HEK293 (cell line): Measurements from ENCODE around the gene ABR.

Source experiments
- TCF7L2 ChIP-seq: IDR thresholded peaks from 2 replicates; pipeline ENCODE4 v1.6.1; 2011; ENCODE audit warnings: low read depth, mild to moderate bottlenecking, inconsistent platforms, low read length, moderate library complexity, borderline replicate concordance
- ZEB2 ChIP-seq: fragments of 450-650 bp; formaldehyde crosslinking; IDR thresholded peaks from 2 replicates; pipeline ENCODE4 v1.5.1; 2016; ENCODE audit warnings: missing biosample characterization, missing genetic modification characterization
- ZNF10 ChIP-seq: fragments of 450-650 bp; formaldehyde crosslinking; IDR thresholded peaks from 2 replicates; pipeline ENCODE4 v1.5.1; 2017; ENCODE audit warnings: missing biosample characterization, missing genetic modification characterization
- ZNF121 ChIP-seq: fragments of 450-650 bp; formaldehyde crosslinking; IDR thresholded peaks from 2 replicates; pipeline ENCODE4 v1.5.1; 2016; ENCODE audit warnings: missing biosample characterization, missing genetic modification characterization
- ZNF223 ChIP-seq: fragments of 450-650 bp; formaldehyde crosslinking; IDR thresholded peaks from 2 replicates; pipeline ENCODE4 v1.5.1; 2016; ENCODE audit warnings: missing biosample characterization, missing genetic modification characterization
- ZNF24 ChIP-seq: fragments of 450-650 bp; formaldehyde crosslinking; IDR thresholded peaks from 2 replicates; pipeline ENCODE4 v1.5.1; 2016; ENCODE audit warnings: missing biosample characterization, missing genetic modification characterization
- ZNF37A ChIP-seq: fragments of 450-650 bp; IDR thresholded peaks from 2 replicates; pipeline ENCODE4 v1.5.1; 2018; ENCODE audit warnings: missing biosample characterization, missing genetic modification characterization
- ZNF560 ChIP-seq: fragments of 450-650 bp; formaldehyde crosslinking; IDR thresholded peaks from 2 replicates; pipeline ENCODE4 v1.5.1; 2017; ENCODE audit warnings: missing biosample characterization, missing genetic modification characterization, borderline replicate concordance
- ZNF707 ChIP-seq: fragments of 450-650 bp; formaldehyde crosslinking; IDR thresholded peaks from 2 replicates; pipeline ENCODE4 v1.5.1; 2016; ENCODE audit warnings: missing biosample characterization, missing genetic modification characterization
- ZNF777 ChIP-seq: fragments of 450-650 bp; formaldehyde crosslinking; IDR thresholded peaks from 2 replicates; pipeline ENCODE4 v1.5.1; 2017; ENCODE audit warnings: missing biosample characterization, missing genetic modification characterization, borderline replicate concordance
- TF ChIP-seq, protein P1 (sequence below): fragments of 450-650 bp; formaldehyde crosslinking; IDR thresholded peaks from 2 replicates; pipeline ENCODE4 v1.5.1; 2016; ENCODE audit warnings: missing biosample characterization, missing genetic modification characterization

DNA sequence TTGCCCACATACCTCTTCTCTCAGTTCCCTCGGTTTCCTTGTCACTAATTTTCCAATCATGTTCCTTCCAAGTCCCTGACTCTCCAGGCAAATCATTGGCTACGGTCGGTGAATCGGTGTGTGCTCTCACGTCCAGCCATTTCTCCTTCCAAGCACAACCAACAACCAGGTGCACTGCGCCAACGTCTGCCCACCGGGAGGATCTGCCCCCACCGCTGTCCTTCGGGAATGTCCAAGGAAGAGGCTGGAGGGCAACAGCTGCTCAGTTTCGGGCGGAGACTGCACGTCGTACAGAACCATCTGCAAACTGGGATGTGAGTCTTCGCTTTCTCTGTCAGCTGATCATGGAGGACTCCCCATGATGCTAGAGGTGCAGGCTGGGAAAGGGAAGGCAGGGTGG is 191.8 kb downstream of the ABR start:
- TF ChIP-seq ZNF10 (tag by site-specific recombination) (no peak), ZNF121 (tag by site-specific recombination) (no peak), ZNF777 (tag by site-specific recombination) (no peak), TCF7L2 (no peak), ZNF24 (no peak), ZNF223 (tag by site-specific recombination) (no peak), ZNF560 (tag by site-specific recombination) (no peak), ZEB2 (tag by site-specific recombination) (no peak), ZNF37A (no peak), ZNF707 (no peak)
- TF ChIP-seq, protein P1, sequence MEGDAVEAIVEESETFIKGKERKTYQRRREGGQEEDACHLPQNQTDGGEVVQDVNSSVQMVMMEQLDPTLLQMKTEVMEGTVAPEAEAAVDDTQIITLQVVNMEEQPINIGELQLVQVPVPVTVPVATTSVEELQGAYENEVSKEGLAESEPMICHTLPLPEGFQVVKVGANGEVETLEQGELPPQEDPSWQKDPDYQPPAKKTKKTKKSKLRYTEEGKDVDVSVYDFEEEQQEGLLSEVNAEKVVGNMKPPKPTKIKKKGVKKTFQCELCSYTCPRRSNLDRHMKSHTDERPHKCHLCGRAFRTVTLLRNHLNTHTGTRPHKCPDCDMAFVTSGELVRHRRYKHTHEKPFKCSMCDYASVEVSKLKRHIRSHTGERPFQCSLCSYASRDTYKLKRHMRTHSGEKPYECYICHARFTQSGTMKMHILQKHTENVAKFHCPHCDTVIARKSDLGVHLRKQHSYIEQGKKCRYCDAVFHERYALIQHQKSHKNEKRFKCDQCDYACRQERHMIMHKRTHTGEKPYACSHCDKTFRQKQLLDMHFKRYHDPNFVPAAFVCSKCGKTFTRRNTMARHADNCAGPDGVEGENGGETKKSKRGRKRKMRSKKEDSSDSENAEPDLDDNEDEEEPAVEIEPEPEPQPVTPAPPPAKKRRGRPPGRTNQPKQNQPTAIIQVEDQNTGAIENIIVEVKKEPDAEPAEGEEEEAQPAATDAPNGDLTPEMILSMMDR (tag by site-specific recombination) = no peak
